Measurements from ENCODE around the gene SFXN3. TPM values are rescaled to one million over a fixed set of nuclear protein-coding genes. Genes with fewer than 3 reads are reported as not detected.
A peak's percentile ranks its signal among the peaks of the same experiment; 100 is the strongest.
"Not testable (repeated sequence)": the region's sequence is repeated elsewhere in the genome, so short reads cannot be mapped to it uniquely, and the experiment has no call there.

Gene SFXN3
- total RNA-seq, 1 donor from 2014 or later = 15.3 TPM

DNA sequence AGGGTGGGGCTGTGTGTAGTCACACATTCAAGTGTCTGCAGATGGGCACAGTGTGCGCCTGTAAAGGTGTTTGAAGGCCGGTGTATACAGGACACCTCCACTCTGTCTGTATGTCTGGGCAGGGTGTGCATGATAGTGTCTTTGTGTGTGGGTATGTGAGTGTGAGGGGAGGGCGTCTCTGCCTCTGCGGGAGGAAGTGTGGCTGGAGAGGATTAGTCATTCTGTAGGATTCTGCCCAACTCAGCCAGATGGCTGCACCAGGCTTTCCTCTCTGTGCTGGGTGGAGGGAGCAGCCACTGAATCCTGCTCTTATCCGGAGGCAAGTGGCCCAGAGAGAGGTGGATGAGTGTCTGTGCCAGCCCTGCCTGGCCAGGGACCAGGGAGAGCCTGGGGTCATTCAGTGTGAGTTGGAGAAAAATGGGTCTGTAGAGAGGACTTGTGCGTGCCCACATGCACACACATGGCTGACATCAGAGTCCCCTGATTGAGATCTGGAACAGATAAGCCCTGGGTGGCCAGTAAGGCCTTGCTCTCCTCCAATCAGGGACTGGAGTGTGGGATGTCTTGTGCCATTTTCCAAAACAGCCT, 1.7 kb downstream of the SFXN3 start:
- peak overlapping the region; percentile 83 for H3K4me3 Mint-ChIP-seq
- H3K27me3 Mint-ChIP-seq = peaks cover 42% of the 10 kb centered on the region
- H3K27ac Mint-ChIP-seq = peak overlapping the region; percentile 92
- H3K4me1 Mint-ChIP-seq (ENCODE audit: unreplicated experiment) = peaks cover 19% of the 10 kb centered on the region
- no peaks in the 10 kb centered on the region for H3K9me3 Mint-ChIP-seq
- no peaks in the 10 kb centered on the region for H3K36me3 Mint-ChIP-seq
- DNase-seq (ENCODE audit: extremely low spot score, unreplicated experiment) = no peak
- TF ChIP-seq, protein P1, sequence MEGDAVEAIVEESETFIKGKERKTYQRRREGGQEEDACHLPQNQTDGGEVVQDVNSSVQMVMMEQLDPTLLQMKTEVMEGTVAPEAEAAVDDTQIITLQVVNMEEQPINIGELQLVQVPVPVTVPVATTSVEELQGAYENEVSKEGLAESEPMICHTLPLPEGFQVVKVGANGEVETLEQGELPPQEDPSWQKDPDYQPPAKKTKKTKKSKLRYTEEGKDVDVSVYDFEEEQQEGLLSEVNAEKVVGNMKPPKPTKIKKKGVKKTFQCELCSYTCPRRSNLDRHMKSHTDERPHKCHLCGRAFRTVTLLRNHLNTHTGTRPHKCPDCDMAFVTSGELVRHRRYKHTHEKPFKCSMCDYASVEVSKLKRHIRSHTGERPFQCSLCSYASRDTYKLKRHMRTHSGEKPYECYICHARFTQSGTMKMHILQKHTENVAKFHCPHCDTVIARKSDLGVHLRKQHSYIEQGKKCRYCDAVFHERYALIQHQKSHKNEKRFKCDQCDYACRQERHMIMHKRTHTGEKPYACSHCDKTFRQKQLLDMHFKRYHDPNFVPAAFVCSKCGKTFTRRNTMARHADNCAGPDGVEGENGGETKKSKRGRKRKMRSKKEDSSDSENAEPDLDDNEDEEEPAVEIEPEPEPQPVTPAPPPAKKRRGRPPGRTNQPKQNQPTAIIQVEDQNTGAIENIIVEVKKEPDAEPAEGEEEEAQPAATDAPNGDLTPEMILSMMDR (conservative IDR thresholded peaks at IDR 0.05) = no peak

DNA sequence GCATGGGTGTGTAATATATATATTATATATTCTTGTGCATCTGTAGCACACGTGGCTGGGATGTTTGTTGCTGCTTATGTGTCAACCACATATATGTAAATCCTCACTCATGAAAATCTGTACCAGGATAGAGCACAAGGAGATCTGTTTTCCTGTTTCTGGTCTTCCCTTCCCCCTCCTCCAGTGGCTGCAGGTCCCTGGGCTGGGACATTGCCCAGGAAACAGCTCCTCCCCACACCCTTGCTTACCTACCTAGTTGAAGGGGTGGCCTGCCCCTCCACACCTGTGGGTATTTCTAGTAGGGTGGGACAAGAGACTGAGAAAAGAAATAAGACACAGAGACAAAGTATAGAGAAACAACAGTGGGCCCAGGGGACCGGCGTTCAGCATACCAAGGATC, 2.2 kb downstream of the SFXN3 start:
- Mint-ChIP-seq H3K4me3 (peak overlapping the region; percentile 65), H3K27me3 (peaks cover 47% of the 10 kb centered on the region), H3K9me3 (no peaks in the 10 kb centered on the region), H3K36me3 (peaks cover 4% of the 10 kb centered on the region), H3K4me1 (ENCODE audit: unreplicated experiment) (peaks cover 18% of the 10 kb centered on the region), H3K27ac (peak overlapping the region; percentile 73)
- TF ChIP-seq, protein P1 (conservative IDR thresholded peaks at IDR 0.05) = no peak
- DNase-seq (ENCODE audit: extremely low spot score, unreplicated experiment) = no peak

DNA sequence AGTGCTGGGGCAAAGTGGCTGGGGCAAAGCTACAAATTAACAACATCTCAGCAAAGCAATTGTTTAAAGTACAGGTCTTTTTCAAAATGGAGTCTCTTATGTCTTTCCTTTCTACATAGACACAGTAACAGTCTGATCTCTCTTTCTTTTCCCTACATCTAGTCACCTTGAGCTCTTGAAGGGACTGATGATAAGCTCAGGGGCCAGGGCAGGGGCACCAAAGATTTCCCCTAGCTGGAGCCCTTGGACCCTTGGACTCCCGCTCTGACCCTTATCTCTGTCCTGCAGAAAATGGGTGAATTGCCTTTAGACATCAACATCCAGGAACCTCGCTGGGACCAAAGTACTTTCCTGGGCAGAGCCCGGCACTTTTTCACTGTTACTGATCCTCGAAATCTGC, 3.4 kb downstream of the SFXN3 start:
- not testable (repeated sequence) for H3K36me3 Mint-ChIP-seq; DNase-seq (ENCODE audit: extremely low spot score, unreplicated experiment); H3K4me3 Mint-ChIP-seq; H3K9me3 Mint-ChIP-seq
- Mint-ChIP-seq H3K27me3 (peaks cover 43% of the 10 kb centered on the region), H3K4me1 (ENCODE audit: unreplicated experiment) (peaks cover 13% of the 10 kb centered on the region), H3K27ac (peak overlapping the region; percentile 41)

DNA sequence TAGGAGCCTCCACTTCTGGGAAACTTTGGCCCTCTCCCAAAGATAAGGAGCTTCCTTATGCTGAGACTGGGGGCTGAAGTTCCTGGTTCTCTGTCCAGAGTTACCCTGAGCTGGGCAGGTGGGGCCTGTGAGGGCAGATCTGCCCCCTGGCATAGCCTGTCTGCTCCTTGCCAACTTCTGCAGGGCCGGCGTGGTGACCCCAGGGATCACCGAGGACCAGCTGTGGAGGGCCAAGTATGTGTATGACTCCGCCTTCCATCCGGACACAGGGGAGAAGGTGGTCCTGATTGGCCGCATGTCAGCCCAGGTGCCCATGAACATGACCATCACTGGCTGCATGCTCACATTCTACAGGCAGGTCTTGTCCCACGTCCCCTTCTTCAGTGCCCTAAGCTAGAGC, 4.3 kb downstream of the SFXN3 start:
- no peak for DNase-seq (ENCODE audit: extremely low spot score, unreplicated experiment)
- H3K4me3 Mint-ChIP-seq = no peak overlapping the region
- no peak overlapping the region for H3K27ac Mint-ChIP-seq
- TF ChIP-seq, protein P1 (conservative IDR thresholded peaks at IDR 0.05) = no peak
- H3K9me3 Mint-ChIP-seq = no peaks in the 10 kb centered on the region
- peaks cover 40% of the 10 kb centered on the region for H3K27me3 Mint-ChIP-seq
- peaks cover 4% of the 10 kb centered on the region for H3K36me3 Mint-ChIP-seq
- peaks cover 11% of the 10 kb centered on the region for H3K4me1 Mint-ChIP-seq (ENCODE audit: unreplicated experiment)

DNA sequence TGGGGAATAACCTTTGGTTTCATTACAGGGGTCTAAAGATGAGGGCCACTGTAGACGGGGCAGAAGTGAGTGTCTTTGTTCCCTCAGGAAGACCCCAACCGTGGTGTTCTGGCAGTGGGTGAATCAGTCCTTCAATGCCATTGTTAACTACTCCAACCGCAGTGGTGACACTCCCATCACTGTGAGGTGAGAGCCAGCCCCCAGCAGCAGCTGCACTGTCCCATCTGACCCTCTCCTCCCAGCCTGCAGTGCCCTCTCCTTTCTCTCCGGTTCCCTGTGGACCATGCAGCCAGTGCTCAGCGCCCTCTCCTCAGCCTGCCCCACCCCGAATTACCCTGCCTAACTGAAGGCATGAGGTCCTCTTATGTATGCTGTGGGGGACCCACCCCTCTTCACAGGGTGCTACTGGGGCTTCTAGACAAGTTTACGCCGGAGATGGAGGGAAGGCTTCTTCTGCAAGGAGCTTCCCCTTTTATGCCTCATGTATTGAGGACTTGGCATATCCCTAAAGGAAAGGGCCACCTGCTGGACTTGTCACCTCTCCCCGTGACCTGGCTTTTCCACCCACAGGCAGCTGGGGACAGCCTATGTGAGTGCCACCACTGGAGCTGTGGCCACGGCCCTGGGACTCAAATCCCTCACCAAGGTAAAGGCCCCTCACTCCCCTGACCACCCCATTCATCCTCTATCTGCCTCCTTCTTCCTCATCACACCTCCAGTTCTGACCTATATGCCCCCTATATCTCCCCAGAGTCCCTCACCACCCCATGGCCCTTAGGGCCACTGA, 5.1 kb downstream of the SFXN3 start:
- Mint-ChIP-seq H3K36me3 (peaks cover 4% of the 10 kb centered on the region), H3K27ac (no peak overlapping the region), H3K4me3 (no peak overlapping the region), H3K4me1 (ENCODE audit: unreplicated experiment) (peaks cover 13% of the 10 kb centered on the region), H3K27me3 (peaks cover 40% of the 10 kb centered on the region), H3K9me3 (no peaks in the 10 kb centered on the region)
- no peak for DNase-seq (ENCODE audit: extremely low spot score, unreplicated experiment)
- TF ChIP-seq, protein P1 (conservative IDR thresholded peaks at IDR 0.05) = no peak

DNA sequence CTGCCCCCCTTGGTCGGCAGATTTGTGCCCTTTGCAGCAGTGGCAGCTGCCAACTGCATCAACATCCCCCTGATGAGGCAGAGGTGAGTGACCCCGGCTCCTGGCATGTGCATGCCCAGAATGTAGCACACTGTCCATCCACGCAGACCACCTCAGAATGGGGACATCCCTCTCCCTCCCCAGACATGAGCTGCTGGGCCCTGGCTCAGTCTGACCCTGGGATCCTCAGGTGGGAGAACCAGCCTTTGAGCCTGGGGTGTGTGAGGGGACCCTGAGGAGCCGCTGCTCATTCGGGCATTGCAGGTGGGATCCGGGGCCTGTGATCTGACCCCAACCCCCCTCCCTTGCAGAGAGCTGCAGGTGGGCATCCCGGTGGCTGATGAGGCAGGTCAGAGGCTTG, 5.7 kb downstream of the SFXN3 start:
- peaks cover 35% of the 10 kb centered on the region for H3K27me3 Mint-ChIP-seq
- peaks cover 14% of the 10 kb centered on the region for H3K4me1 Mint-ChIP-seq (ENCODE audit: unreplicated experiment)
- H3K27ac Mint-ChIP-seq = no peak overlapping the region
- DNase-seq (ENCODE audit: extremely low spot score, unreplicated experiment) = no peak
- peaks cover 4% of the 10 kb centered on the region for H3K36me3 Mint-ChIP-seq
- no peaks in the 10 kb centered on the region for H3K9me3 Mint-ChIP-seq
- TF ChIP-seq, protein P1 (conservative IDR thresholded peaks at IDR 0.05) = no peak
- no peak overlapping the region for H3K4me3 Mint-ChIP-seq

All from type B pancreatic cell (in vitro differentiated cells).